DND-41 (cell line): Measurements from ENCODE around the gene ZFP30.

Experiments used
- CTCF ChIP-seq: IDR thresholded peaks from 2 replicates; pipeline ENCODE4 v1.5.1; 2012; ENCODE audit warnings: borderline replicate concordance, low read length, moderate library complexity, mild to moderate bottlenecking; ENCODE audit not compliant: poor library complexity, severe bottlenecking; ENCODE audit errors: extremely low read depth
- EZH2 ChIP-seq: IDR thresholded peaks from 3 replicates; pipeline ENCODE4 v1.6.1; 2012; ENCODE audit warnings: borderline replicate concordance, low read depth, mild to moderate bottlenecking, moderate library complexity, low read length, inconsistent platforms; ENCODE audit not compliant: severe bottlenecking

- TF ChIP-seq CTCF (no peak), EZH2 (no peak)
These were observed 37.8 kb upstream of the ZFP30 start for GRCh38 chr19:37692956-37693620.
